ENCODE measurements around the gene RNASE9.

Gene RNASE9

GRCh38 chr14:20560961-20561360 lies at the start of gene RNASE9:
TSS of gene RNASE9 (minus strand) at chr14:20561047.
- Histone ChIP-seq H3K4me3 (ENCODE audit: low read depth, low read length) (no peak within 1 kb of the TSS), H3K27ac (ENCODE audit: low read depth, low read length) (peak within 1 kb of the TSS; percentile 60; the same call in 1 of the 2 replicates)

GRCh38 chr14:20610002-20610765 lies 49.3 kb upstream of the RNASE9 start:
- Histone ChIP-seq H3K27ac (ENCODE audit: low read depth, low read length) (no peak overlapping the region), H3K9ac (ENCODE audit: low read length) (peak overlapping the region; percentile 69), H3K9me3 (ENCODE audit: control insufficient read depth, insufficient read depth, low read depth, low read length) (no peaks in the 10 kb centered on the region)

More at GRCh38 chr14:20560961-20561360, at the start of gene RNASE9:
- no peaks in the 10 kb centered on the region for H3K9me3 ChIP-seq (ENCODE audit: control insufficient read depth, insufficient read depth, low read depth, low read length)
- no peaks in the 10 kb centered on the region for H3K36me3 ChIP-seq (ENCODE audit: control insufficient read depth, insufficient read depth, low read length)
- no peaks in the 10 kb centered on the region for H3K27me3 ChIP-seq (ENCODE audit: control insufficient read depth, insufficient read depth, low read length)
- H3K4me1 ChIP-seq (ENCODE audit: control insufficient read depth, insufficient read depth, low read length): peaks cover 38% of the 10 kb centered on the region
- no peak within 1 kb of the TSS for H3K9ac ChIP-seq (ENCODE audit: low read length)

GRCh38 chr14:20609215-20610001 lies 48.6 kb upstream of the RNASE9 start:
- Histone ChIP-seq H3K36me3 (ENCODE audit: control insufficient read depth, insufficient read depth, low read length) (no peaks in the 10 kb centered on the region), H3K9ac (ENCODE audit: low read length) (peak overlapping the region; percentile 69), H3K27me3 (ENCODE audit: control insufficient read depth, insufficient read depth, low read length) (no peaks in the 10 kb centered on the region), H3K27ac (ENCODE audit: low read depth, low read length) (no peak overlapping the region), H3K9me3 (ENCODE audit: control insufficient read depth, insufficient read depth, low read depth, low read length) (no peaks in the 10 kb centered on the region), H3K4me3 (ENCODE audit: low read depth, low read length) (peak overlapping the region; percentile 91), H3K4me1 (ENCODE audit: control insufficient read depth, insufficient read depth, low read length) (peaks cover 13% of the 10 kb centered on the region; the same call in 1 of the 2 replicates)

More at GRCh38 chr14:20610002-20610765, 49.3 kb upstream of the RNASE9 start:
- no peaks in the 10 kb centered on the region for H3K27me3 ChIP-seq (ENCODE audit: control insufficient read depth, insufficient read depth, low read length)
- peaks cover 16% of the 10 kb centered on the region; the same call in 1 of the 2 replicates for H3K4me1 ChIP-seq (ENCODE audit: control insufficient read depth, insufficient read depth, low read length)
- H3K4me3 ChIP-seq (ENCODE audit: low read depth, low read length): peak overlapping the region; percentile 91
- no peaks in the 10 kb centered on the region for H3K36me3 ChIP-seq (ENCODE audit: control insufficient read depth, insufficient read depth, low read length)

- no peak overlapping the region for H3K9ac ChIP-seq (ENCODE audit: low read length)
- H3K4me3 ChIP-seq (ENCODE audit: low read depth, low read length): peak overlapping the region; percentile 22; the same call in 1 of the 2 replicates
- H3K27me3 ChIP-seq (ENCODE audit: control insufficient read depth, insufficient read depth, low read length): no peaks in the 10 kb centered on the region
- no peaks in the 10 kb centered on the region for H3K9me3 ChIP-seq (ENCODE audit: control insufficient read depth, insufficient read depth, low read depth, low read length)
- H3K27ac ChIP-seq (ENCODE audit: low read depth, low read length): no peak overlapping the region
- no peaks in the 10 kb centered on the region for H3K36me3 ChIP-seq (ENCODE audit: control insufficient read depth, insufficient read depth, low read length)
- H3K4me1 ChIP-seq (ENCODE audit: control insufficient read depth, insufficient read depth, low read length): peaks cover 13% of the 10 kb centered on the region; the same call in 1 of the 2 replicates
Measured at GRCh38 chr14:20608383-20609110, 47.7 kb upstream of the RNASE9 start.

- H3K9ac ChIP-seq (ENCODE audit: low read length): no peak overlapping the region
- H3K27me3 ChIP-seq (ENCODE audit: control insufficient read depth, insufficient read depth, low read length): no peaks in the 10 kb centered on the region
Measured at GRCh38 chr14:20607617-20608016, 46.8 kb upstream of the RNASE9 start.

GRCh38 chr14:20606902-20607242 lies 46.0 kb upstream of the RNASE9 start:
- H3K27ac ChIP-seq (ENCODE audit: low read depth, low read length): no peak overlapping the region
- H3K9me3 ChIP-seq (ENCODE audit: control insufficient read depth, insufficient read depth, low read depth, low read length): no peaks in the 10 kb centered on the region
- H3K36me3 ChIP-seq (ENCODE audit: control insufficient read depth, insufficient read depth, low read length): no peaks in the 10 kb centered on the region
- H3K9ac ChIP-seq (ENCODE audit: low read length): no peak overlapping the region
- no peaks in the 10 kb centered on the region for H3K27me3 ChIP-seq (ENCODE audit: control insufficient read depth, insufficient read depth, low read length)
- H3K4me3 ChIP-seq (ENCODE audit: low read depth, low read length): no peak overlapping the region
- peaks cover 13% of the 10 kb centered on the region; the same call in 1 of the 2 replicates for H3K4me1 ChIP-seq (ENCODE audit: control insufficient read depth, insufficient read depth, low read length)

More at GRCh38 chr14:20607617-20608016, 46.8 kb upstream of the RNASE9 start:
- Histone ChIP-seq H3K9me3 (ENCODE audit: control insufficient read depth, insufficient read depth, low read depth, low read length) (no peaks in the 10 kb centered on the region), H3K36me3 (ENCODE audit: control insufficient read depth, insufficient read depth, low read length) (no peaks in the 10 kb centered on the region), H3K4me3 (ENCODE audit: low read depth, low read length) (no peak overlapping the region), H3K4me1 (ENCODE audit: control insufficient read depth, insufficient read depth, low read length) (peaks cover 13% of the 10 kb centered on the region; the same call in 1 of the 2 replicates), H3K27ac (ENCODE audit: low read depth, low read length) (no peak overlapping the region)

GRCh38 chr14:20606190-20606901 lies 45.5 kb upstream of the RNASE9 start:
- H3K36me3 ChIP-seq (ENCODE audit: control insufficient read depth, insufficient read depth, low read length): no peaks in the 10 kb centered on the region
- no peaks in the 10 kb centered on the region for H3K9me3 ChIP-seq (ENCODE audit: control insufficient read depth, insufficient read depth, low read depth, low read length)
- no peak overlapping the region for H3K27ac ChIP-seq (ENCODE audit: low read depth, low read length)
- H3K27me3 ChIP-seq (ENCODE audit: control insufficient read depth, insufficient read depth, low read length): no peaks in the 10 kb centered on the region
- H3K4me1 ChIP-seq (ENCODE audit: control insufficient read depth, insufficient read depth, low read length): peaks cover 13% of the 10 kb centered on the region; the same call in 1 of the 2 replicates
- H3K9ac ChIP-seq (ENCODE audit: low read length): no peak overlapping the region
- H3K4me3 ChIP-seq (ENCODE audit: low read depth, low read length): no peak overlapping the region

- Histone ChIP-seq H3K9me3 (ENCODE audit: control insufficient read depth, insufficient read depth, low read depth, low read length) (no peaks in the 10 kb centered on the region), H3K27me3 (ENCODE audit: control insufficient read depth, insufficient read depth, low read length) (no peaks in the 10 kb centered on the region), H3K36me3 (ENCODE audit: control insufficient read depth, insufficient read depth, low read length) (no peaks in the 10 kb centered on the region), H3K4me1 (ENCODE audit: control insufficient read depth, insufficient read depth, low read length) (peaks cover 13% of the 10 kb centered on the region; the same call in 1 of the 2 replicates), H3K4me3 (ENCODE audit: low read depth, low read length) (no peak overlapping the region), H3K9ac (ENCODE audit: low read length) (no peak overlapping the region), H3K27ac (ENCODE audit: low read depth, low read length) (no peak overlapping the region)
Measured at GRCh38 chr14:20603813-20604690, 43.2 kb upstream of the RNASE9 start.

- no peaks in the 10 kb centered on the region for H3K27me3 ChIP-seq (ENCODE audit: control insufficient read depth, insufficient read depth, low read length)
- H3K9ac ChIP-seq (ENCODE audit: low read length): no peak overlapping the region
- H3K27ac ChIP-seq (ENCODE audit: low read depth, low read length): no peak overlapping the region
- H3K9me3 ChIP-seq (ENCODE audit: control insufficient read depth, insufficient read depth, low read depth, low read length): no peaks in the 10 kb centered on the region
- peaks cover 4% of the 10 kb centered on the region; the same call in 1 of the 2 replicates for H3K4me1 ChIP-seq (ENCODE audit: control insufficient read depth, insufficient read depth, low read length)
- H3K36me3 ChIP-seq (ENCODE audit: control insufficient read depth, insufficient read depth, low read length): no peaks in the 10 kb centered on the region
- H3K4me3 ChIP-seq (ENCODE audit: low read depth, low read length): no peak overlapping the region
Measured at GRCh38 chr14:20602583-20602982, 41.7 kb upstream of the RNASE9 start.

Data from HUES6 (cell line).